ENCODE data around the gene JMJD8. TPM values are rescaled to one million over a fixed set of nuclear protein-coding genes. Genes with fewer than 3 reads are reported as not detected.

Gene JMJD8
- total and polyA plus RNA-seq, 9 of the 15 experiments (the other 6 are each of a cell fraction or from before 2014, with no cell fraction given) = 1.2 to 50.6 (median 29.3) TPM

- intact Hi-C loops (cut with micrococcal nuclease) (no loop called here), in situ Hi-C loops (cut with MboI) (no loop called here)
- H3K4me1 ChIP-seq (replicated peaks in 1 of 2; ENCODE audit: control insufficient read depth in 2 of 2, insufficient read depth in 2 of 2, low read length in 2 of 2) = peaks cover 29 to 98% of the 10 kb centered on the region in 2 experiments
- peaks cover 15% of the 10 kb centered on the region for H3K9me1 ChIP-seq (ENCODE audit: control insufficient read depth, insufficient read depth, low read length)
- no peak for TF ChIP-seq NCOA4 (IDR thresholded peaks at IDR 0.05; ENCODE audit: partially characterized antibody)
- TF ChIP-seq NFIC (IDR thresholded peaks at IDR 0.05) = peak; percentile 65
- TF ChIP-seq MECOM (CRISPR knock-in tag; IDR thresholded peaks at IDR 0.05) = no peak
- peak; percentile 68 for TF ChIP-seq CTCFL (IDR thresholded peaks at IDR 0.05; ENCODE audit: borderline replicate concordance, insufficient read depth, low read depth, low read length, poor library complexity, severe bottlenecking)
- peak; percentile 40; the same call in 1 of the 2 replicates for TF ChIP-seq CREM (IDR thresholded peaks at IDR 0.05; ENCODE audit: low read depth)
- no peak for TF ChIP-seq KLF16 (IDR thresholded peaks at IDR 0.05)
- no peak for TF ChIP-seq ZNF282 (CRISPR knock-in tag; IDR thresholded peaks at IDR 0.05)
- TF ChIP-seq MAFK (IDR thresholded peaks at IDR 0.05; ENCODE audit: low read length) = no peak
- peak; percentile 46 to 59 (median 48) for TF ChIP-seq CTCF (IDR thresholded peaks at IDR 0.05 in 2 of 3, conservative IDR thresholded peaks at IDR 0.05 in 1 of 3; ENCODE audit: insufficient read depth in 2 of 3, low read depth in 1 of 3, low read length in 3 of 3)
- no peak for TF ChIP-seq JUNB (CRISPR knock-in tag; conservative IDR thresholded peaks at IDR 0.05)
- TF ChIP-seq ZNF644 (tag; IDR thresholded peaks at IDR 0.05; ENCODE audit: low read depth) = no peak
- no peak for TF ChIP-seq NFE2L1 (tag; IDR thresholded peaks at IDR 0.05; ENCODE audit: borderline replicate concordance, low read depth)
- no peak for TF ChIP-seq NFIX (CRISPR knock-in tag; IDR thresholded peaks at IDR 0.05; ENCODE audit: low read depth)
- no peak for TF ChIP-seq HNRNPLL (IDR thresholded peaks at IDR 0.05; ENCODE audit: low read depth, low read length, poor library complexity, severe bottlenecking)
- TF ChIP-seq RFX5 (IDR thresholded peaks at IDR 0.05; ENCODE audit: low read depth, low read length) = no peak
- TF ChIP-seq RAD21 (CRISPR knock-in tag; conservative IDR thresholded peaks at IDR 0.05 in 1 of 2, IDR thresholded peaks at IDR 0.05 in 1 of 2) = peak in 1 of 2 experiments; percentile 8; a peak in 1 of 4 replicates
- no peak overlapping the region for H2AFZ ChIP-seq (ENCODE audit: low read depth, low read length)
- no peak overlapping the region for H3K4me2 ChIP-seq (ENCODE audit: insufficient read depth, low read length)
- H3K9ac ChIP-seq (ENCODE audit: insufficient read depth in 1 of 2, low read depth in 2 of 2, low read length in 2 of 2) = no peak overlapping the region
- ATAC-seq (no peak), DNase-seq (ENCODE audit: extremely low read depth in 1 of 4, low spot score in 3 of 4) (peak in 1 of 4 experiments; percentile 52), FAIRE-seq (no peak)
- ChIA-PET POLR2A (interaction anchor here (1.4 kb wide), 1 partner anchor 10 kb away, joined by 5 read pairs; no protein-coding TSS in a partner anchor), CTCF (ENCODE audit: low intra/inter-chr PET ratio) (no interaction called here)
- H3K9me3 ChIP-seq (replicated peaks; ENCODE audit: control insufficient read depth, insufficient read depth, low read depth, low read length) = no peaks in the 10 kb centered on the region
- H3K36me3 ChIP-seq (ENCODE audit: control insufficient read depth, insufficient read depth, low read length) = peaks cover 68% of the 10 kb centered on the region
- H3K27me3 ChIP-seq (ENCODE audit: control insufficient read depth in 2 of 2, insufficient read depth in 2 of 2, low read length in 2 of 2) = no peaks in the 10 kb centered on the region
- H4K20me1 ChIP-seq (replicated peaks; ENCODE audit: control insufficient read depth, insufficient read depth, low read length) = peaks cover 18% of the 10 kb centered on the region
- peaks cover 48% of the 10 kb centered on the region for H3K79me2 ChIP-seq (ENCODE audit: control insufficient read depth, insufficient read depth, low read length)
- no peak overlapping the region for H3K4me3 ChIP-seq
- no peak overlapping the region for H3K27ac ChIP-seq (ENCODE audit: extremely low read depth, low read depth, low read length)
- WGBS (ENCODE audit: insufficient coverage, low coverage, missing lambda C conversion rate) = 87% methylated on average over 2 of the region's 10 CpGs
- no TSS peak for BruUV-seq (replicated peaks)
Measured at GRCh38 chr16:685967-686366, 1.8 kb upstream of the JMJD8 start.

Data from K562 (cell line).